Mammary epithelial cell (primary cell): ENCODE data around the gene MAPKBP1.

Experiments used
- EZH2 ChIP-seq: IDR thresholded peaks from 2 replicates; pipeline ENCODE4 v1.6.1; 2012; ENCODE audit warnings: low read length, inconsistent platforms, borderline replicate concordance
- TF ChIP-seq, protein P1 (sequence below), 2 donors: IDR thresholded peaks in 1 of 2; conservative IDR thresholded peaks in 1 of 2; 2 replicates each; pipeline ENCODE4 v1.5.1; 2011 to 2012; ENCODE audit warnings: inconsistent platforms in 2 of 2, low read length in 2 of 2, mild to moderate bottlenecking in 2 of 2, control low read depth in 1 of 2, low read depth in 1 of 2; ENCODE audit not compliant: insufficient read depth in 1 of 2; ENCODE audit errors: extremely low read depth in 1 of 2

DNA sequence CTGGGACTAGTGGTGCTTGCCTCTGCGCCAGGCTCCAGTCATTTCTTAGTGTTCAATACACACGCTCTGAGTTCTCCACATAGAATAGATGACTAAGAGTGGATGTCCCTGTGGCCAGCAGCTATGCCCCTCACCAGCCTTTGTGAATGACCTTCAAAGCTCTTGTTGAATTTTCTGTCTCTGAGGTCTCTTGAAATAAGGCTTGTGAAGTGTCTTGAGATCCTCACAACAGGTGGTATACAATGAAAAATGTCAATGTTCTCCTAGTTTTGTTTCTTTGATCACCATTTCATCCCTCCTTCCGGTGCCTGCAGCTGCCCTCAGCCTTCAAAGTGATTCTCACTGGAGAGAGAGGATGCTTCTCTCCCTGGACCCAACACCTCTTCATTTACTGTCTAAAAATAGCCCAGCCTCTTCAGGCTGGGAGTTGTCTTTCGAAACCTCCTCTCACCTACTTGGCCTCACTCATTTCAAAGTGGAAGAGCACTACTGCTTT lies 5.4 kb downstream of the MAPKBP1 start:
- TF ChIP-seq, protein P1, sequence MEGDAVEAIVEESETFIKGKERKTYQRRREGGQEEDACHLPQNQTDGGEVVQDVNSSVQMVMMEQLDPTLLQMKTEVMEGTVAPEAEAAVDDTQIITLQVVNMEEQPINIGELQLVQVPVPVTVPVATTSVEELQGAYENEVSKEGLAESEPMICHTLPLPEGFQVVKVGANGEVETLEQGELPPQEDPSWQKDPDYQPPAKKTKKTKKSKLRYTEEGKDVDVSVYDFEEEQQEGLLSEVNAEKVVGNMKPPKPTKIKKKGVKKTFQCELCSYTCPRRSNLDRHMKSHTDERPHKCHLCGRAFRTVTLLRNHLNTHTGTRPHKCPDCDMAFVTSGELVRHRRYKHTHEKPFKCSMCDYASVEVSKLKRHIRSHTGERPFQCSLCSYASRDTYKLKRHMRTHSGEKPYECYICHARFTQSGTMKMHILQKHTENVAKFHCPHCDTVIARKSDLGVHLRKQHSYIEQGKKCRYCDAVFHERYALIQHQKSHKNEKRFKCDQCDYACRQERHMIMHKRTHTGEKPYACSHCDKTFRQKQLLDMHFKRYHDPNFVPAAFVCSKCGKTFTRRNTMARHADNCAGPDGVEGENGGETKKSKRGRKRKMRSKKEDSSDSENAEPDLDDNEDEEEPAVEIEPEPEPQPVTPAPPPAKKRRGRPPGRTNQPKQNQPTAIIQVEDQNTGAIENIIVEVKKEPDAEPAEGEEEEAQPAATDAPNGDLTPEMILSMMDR (conservative IDR thresholded peaks at IDR 0.05 in 1 of 2, IDR thresholded peaks at IDR 0.05 in 1 of 2; ENCODE audit: extremely low read depth in 1 of 2, insufficient read depth in 1 of 2, low read depth in 1 of 2, low read length in 2 of 2): no peak
- TF ChIP-seq EZH2: no peak
